GOT3 (cell line): ENCODE data around the gene L3MBTL4.
"Not testable (repeated sequence)": the region's sequence is repeated elsewhere in the genome, so short reads cannot be mapped to it uniquely, and the experiment has no call there.

Experiments
- DNase-seq: peaks from one replicate; lab custom pipeline; 2025; ENCODE audit warnings: mixed read lengths; lab: John Stamatoyannopoulos, UW

L3MBTL4 gene

GRCh38 chr18:6414723-6415417 is at the start of gene L3MBTL4:
L3MBTL4 (minus strand) TSS chr18:6414911; CDS start chr18:6311625, 103,286 bp downstream.
- no peak for DNase-seq

- DNase-seq = no peak
Measured at GRCh38 chr18:6452194-6452593, 37.5 kb upstream of the L3MBTL4 start.

GRCh38 chr18:6449213-6449612 is 34.5 kb upstream of the L3MBTL4 start:
- DNase-seq = no peak

- no peak for DNase-seq
Measured at GRCh38 chr18:6444466-6445228, 29.9 kb upstream of the L3MBTL4 start.

- DNase-seq = no peak
Measured at GRCh38 chr18:6441200-6441599, 26.5 kb upstream of the L3MBTL4 start.

- DNase-seq = no peak
Measured at GRCh38 chr18:6437937-6438818, 23.5 kb upstream of the L3MBTL4 start.

- no peak for DNase-seq
Measured at GRCh38 chr18:6435731-6436130, 21.0 kb upstream of the L3MBTL4 start.

GRCh38 chr18:6434987-6435709 is 20.4 kb upstream of the L3MBTL4 start:
- no peak for DNase-seq

- no peak for DNase-seq
Measured at GRCh38 chr18:6434481-6434880, 19.8 kb upstream of the L3MBTL4 start.

GRCh38 chr18:6431659-6432318 is 17.1 kb upstream of the L3MBTL4 start:
- DNase-seq = no peak

GRCh38 chr18:6428851-6429395 is 14.2 kb upstream of the L3MBTL4 start:
- no peak for DNase-seq

GRCh38 chr18:6427286-6427685 is 12.6 kb upstream of the L3MBTL4 start:
- no peak for DNase-seq

- DNase-seq = no peak
Measured at GRCh38 chr18:6423289-6423688, 8.6 kb upstream of the L3MBTL4 start.

GRCh38 chr18:6414118-6414722 is 491 bp downstream of the L3MBTL4 start:
- no peak for DNase-seq

GRCh38 chr18:6413579-6414117 is 1.1 kb downstream of the L3MBTL4 start:
- DNase-seq = no peak

- DNase-seq = no peak
Measured at GRCh38 chr18:6412933-6413472, 1.7 kb downstream of the L3MBTL4 start.

- no peak for DNase-seq
Measured at GRCh38 chr18:6411382-6411781, 3.3 kb downstream of the L3MBTL4 start.

GRCh38 chr18:6409933-6410332 is 4.8 kb downstream of the L3MBTL4 start:
- no peak for DNase-seq

GRCh38 chr18:6408543-6408942 is 6.2 kb downstream of the L3MBTL4 start:
- not testable (repeated sequence) for DNase-seq

- DNase-seq = no peak
Measured at GRCh38 chr18:6406910-6407470, 7.7 kb downstream of the L3MBTL4 start.
